K562 (cell line): Measurements from ENCODE around the gene OR10P1. TPM values are rescaled to one million over a fixed set of nuclear protein-coding genes. Genes with fewer than 3 reads are reported as not detected.

Experiments used
- FOSL1 ChIP-seq: fragments of 200-800 bp; sonication (Bioruptor generic); conservative IDR thresholded peaks from 2 replicates; pipeline ENCODE4 v1.6.1; 2016; ENCODE audit warnings: missing genetic modification characterization, missing compliant biosample characterization
- JUND ChIP-seq, 2 experiments: IDR thresholded peaks; 2 replicates in 1 of 2; 3 replicates in 1 of 2; pipeline ENCODE4 v1.6.1; 2011; ENCODE audit warnings: borderline replicate concordance in 2 of 2, low read depth in 2 of 2, low read length in 2 of 2, improper control_type of control experiment in 1 of 2, missing biosample characterization in 1 of 2, missing genetic modification characterization in 1 of 2, missing genetic modification reagents in 1 of 2
- MED1 ChIP-seq: sonication (generic); formaldehyde crosslinking; IDR thresholded peaks from 2 replicates; pipeline ENCODE4 v1.8.1; 2023; ENCODE audit warnings: missing genetic modification reagents, borderline replicate concordance
- PHF8 ChIP-seq: fragments of 200-600 bp; sonication (generic); IDR thresholded peaks from 2 replicates; pipeline ENCODE4 v1.6.1; 2012; ENCODE audit warnings: mixed run types, mild to moderate bottlenecking, inconsistent platforms, low read length, moderate library complexity, borderline replicate concordance
- XRCC5 ChIP-seq: fragments of 200-400 bp; formaldehyde crosslinking; IDR thresholded peaks from 2 replicates; pipeline ENCODE4 v1.6.1; 2017; ENCODE audit warnings: low read depth, mild to moderate bottlenecking, low read length
- ZBTB49 ChIP-seq: sonication (generic); formaldehyde crosslinking; IDR thresholded peaks from 2 replicates; pipeline ENCODE4 v1.8.0; 2022; ENCODE audit warnings: missing genetic modification reagents, mild to moderate bottlenecking, borderline replicate concordance
- ZKSCAN8 ChIP-seq: fragments of 200-800 bp; sonication (Bioruptor generic); IDR thresholded peaks from 2 replicates; pipeline ENCODE4 v1.6.1; 2016; ENCODE audit warnings: missing genetic modification characterization, missing compliant biosample characterization
- ZNF134 ChIP-seq: fragments of 250-450 bp; sonication (Bioruptor Pico); conservative IDR thresholded peaks from 2 replicates; pipeline ENCODE4 v1.4.0; 2020
- ZNF277 ChIP-seq: fragments of 250-450 bp; sonication (Bioruptor Pico); IDR thresholded peaks from 2 replicates; pipeline ENCODE4 v1.8.0; 2022; ENCODE audit warnings: inconsistent platforms, mild to moderate bottlenecking, moderate library complexity, borderline replicate concordance
- polyA plus RNA-seq, 8 experiments: library from polyadenylated mRNA; depleted of rRNA in 4 of 8; stranded (reverse) in 5 of 8; unstranded in 3 of 8; fragments of >200 nt; fragmentation: Nextera tagmentation in 2 of 8; fragmentation: Illumina TruSeq in 1 of 8; extraction: Ambion mirVana in 2 of 8; extraction: Trizol in 1 of 8; gene quantifications; 2 replicates each; pipeline versions ENCODE4 v1.2.1 to v1.2.3, GENCODE V29; 2011 to 2014; ENCODE audit warnings: inconsistent platforms in 1 of 8, missing spikeins in 1 of 8
- total RNA-seq, 7 experiments: library from RNA; depleted of rRNA in 6 of 7; stranded (reverse); fragments of >200 nt in 6 of 7; fragmentation: Illumina TruSeq in 2 of 7; extraction: Trizol in 2 of 7; gene quantifications; 2 replicates each; pipeline versions ENCODE4 v1.2.1 to v1.2.3, GENCODE V29; 2011 to 2021; ENCODE audit warnings: low replicate concordance in 1 of 7
- TF ChIP-seq, protein P1 (sequence below): fragments of 250-450 bp; sonication (Bioruptor Pico); IDR thresholded peaks from 2 replicates; pipeline ENCODE4 v1.5.0; 2022; ENCODE audit warnings: mild to moderate bottlenecking
- TF ChIP-seq, protein P2 (sequence below): fragments of 250-450 bp; sonication (Bioruptor Pico); IDR thresholded peaks from 2 replicates; pipeline ENCODE4 v1.8.0; 2022; ENCODE audit warnings: inconsistent platforms
- TF ChIP-seq, protein P3 (sequence below): fragments of 450-650 bp; IDR thresholded peaks from 2 replicates; pipeline ENCODE4 v1.6.1; 2018; ENCODE audit not compliant: partially characterized antibody

Gene OR10P1
- total and polyA plus RNA-seq, 9 of the 15 experiments (the other 6 are each of a cell fraction or from before 2014, with no cell fraction given): not detected

DNA sequence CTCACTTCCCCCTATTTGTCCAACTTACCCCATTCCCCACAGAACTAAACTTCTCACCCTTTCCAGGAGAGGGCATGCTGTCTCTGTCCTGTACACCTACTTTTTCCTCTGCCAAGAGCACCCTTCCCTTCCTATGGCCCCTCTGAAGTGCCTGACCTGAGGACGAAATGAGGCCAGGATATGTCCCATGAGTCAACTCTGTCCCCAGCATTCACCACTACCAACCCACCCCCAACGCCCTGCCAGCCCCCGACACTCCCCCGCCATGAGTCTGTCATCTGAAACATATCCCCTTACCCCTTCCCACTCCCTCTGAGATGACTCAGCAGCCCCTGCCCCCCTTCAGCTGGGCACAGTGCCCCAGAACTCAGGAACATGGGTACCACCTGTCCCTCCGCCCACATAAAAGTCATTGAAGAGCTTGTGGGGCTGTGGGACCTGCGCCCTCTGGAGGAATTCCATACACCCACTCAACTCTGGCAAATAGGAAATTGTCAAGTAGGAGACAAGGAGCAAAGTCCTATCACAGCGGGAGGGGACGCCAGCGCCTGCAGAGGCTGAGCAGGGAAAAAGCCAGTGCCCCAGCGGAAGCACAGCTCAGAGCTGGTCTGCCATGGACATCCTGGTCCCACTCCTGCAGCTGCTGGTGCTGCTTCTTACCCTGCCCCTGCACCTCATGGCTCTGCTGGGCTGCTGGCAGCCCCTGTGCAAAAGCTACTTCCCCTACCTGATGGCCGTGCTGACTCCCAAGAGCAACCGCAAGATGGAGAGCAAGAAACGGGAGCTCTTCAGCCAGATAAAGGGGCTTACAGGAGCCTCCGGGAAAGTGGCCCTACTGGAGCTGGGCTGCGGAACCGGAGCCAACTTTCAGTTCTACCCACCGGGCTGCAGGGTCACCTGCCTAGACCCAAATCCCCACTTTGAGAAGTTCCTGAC is 44.7 kb downstream of the OR10P1 start (continued):
- TF ChIP-seq JUND (IDR thresholded peaks at IDR 0.05; ENCODE audit: borderline replicate concordance, low read depth, low read length) (0 out of 2 replicates have a peak, but pooled peaks have one; percentile 14), JUND (tag; IDR thresholded peaks at IDR 0.05; ENCODE audit: borderline replicate concordance, low read depth, low read length) (no peak), ZKSCAN8 (CRISPR knock-in tag) (no peak), MED1 (CRISPR knock-in tag) (no peak), ZNF277 (CRISPR knock-in tag) (no peak), ZNF134 (CRISPR knock-in tag) (no peak), ZBTB49 (CRISPR knock-in tag) (no peak), FOSL1 (peak; percentile 35; the same call in 1 of the 2 replicates), XRCC5 (0 out of 2 replicates have a peak, but pooled peaks have one; percentile 48), PHF8 (no peak)
- TF ChIP-seq, protein P1, sequence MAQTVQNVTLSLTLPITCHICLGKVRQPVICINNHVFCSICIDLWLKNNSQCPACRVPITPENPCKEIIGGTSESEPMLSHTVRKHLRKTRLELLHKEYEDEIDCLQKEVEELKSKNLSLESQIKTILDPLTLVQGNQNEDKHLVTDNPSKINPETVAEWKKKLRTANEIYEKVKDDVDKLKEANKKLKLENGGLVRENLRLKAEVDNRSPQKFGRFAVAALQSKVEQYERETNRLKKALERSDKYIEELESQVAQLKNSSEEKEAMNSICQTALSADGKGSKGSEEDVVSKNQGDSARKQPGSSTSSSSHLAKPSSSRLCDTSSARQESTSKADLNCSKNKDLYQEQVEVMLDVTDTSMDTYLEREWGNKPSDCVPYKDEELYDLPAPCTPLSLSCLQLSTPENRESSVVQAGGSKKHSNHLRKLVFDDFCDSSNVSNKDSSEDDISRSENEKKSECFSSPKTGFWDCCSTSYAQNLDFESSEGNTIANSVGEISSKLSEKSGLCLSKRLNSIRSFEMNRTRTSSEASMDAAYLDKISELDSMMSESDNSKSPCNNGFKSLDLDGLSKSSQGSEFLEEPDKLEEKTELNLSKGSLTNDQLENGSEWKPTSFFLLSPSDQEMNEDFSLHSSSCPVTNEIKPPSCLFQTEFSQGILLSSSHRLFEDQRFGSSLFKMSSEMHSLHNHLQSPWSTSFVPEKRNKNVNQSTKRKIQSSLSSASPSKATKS (CRISPR knock-in tag): no peak
- TF ChIP-seq, protein P2, sequence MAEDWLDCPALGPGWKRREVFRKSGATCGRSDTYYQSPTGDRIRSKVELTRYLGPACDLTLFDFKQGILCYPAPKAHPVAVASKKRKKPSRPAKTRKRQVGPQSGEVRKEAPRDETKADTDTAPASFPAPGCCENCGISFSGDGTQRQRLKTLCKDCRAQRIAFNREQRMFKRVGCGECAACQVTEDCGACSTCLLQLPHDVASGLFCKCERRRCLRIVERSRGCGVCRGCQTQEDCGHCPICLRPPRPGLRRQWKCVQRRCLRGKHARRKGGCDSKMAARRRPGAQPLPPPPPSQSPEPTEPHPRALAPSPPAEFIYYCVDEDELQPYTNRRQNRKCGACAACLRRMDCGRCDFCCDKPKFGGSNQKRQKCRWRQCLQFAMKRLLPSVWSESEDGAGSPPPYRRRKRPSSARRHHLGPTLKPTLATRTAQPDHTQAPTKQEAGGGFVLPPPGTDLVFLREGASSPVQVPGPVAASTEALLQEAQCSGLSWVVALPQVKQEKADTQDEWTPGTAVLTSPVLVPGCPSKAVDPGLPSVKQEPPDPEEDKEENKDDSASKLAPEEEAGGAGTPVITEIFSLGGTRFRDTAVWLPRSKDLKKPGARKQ (CRISPR knock-in tag): no peak
- TF ChIP-seq, protein P3, sequence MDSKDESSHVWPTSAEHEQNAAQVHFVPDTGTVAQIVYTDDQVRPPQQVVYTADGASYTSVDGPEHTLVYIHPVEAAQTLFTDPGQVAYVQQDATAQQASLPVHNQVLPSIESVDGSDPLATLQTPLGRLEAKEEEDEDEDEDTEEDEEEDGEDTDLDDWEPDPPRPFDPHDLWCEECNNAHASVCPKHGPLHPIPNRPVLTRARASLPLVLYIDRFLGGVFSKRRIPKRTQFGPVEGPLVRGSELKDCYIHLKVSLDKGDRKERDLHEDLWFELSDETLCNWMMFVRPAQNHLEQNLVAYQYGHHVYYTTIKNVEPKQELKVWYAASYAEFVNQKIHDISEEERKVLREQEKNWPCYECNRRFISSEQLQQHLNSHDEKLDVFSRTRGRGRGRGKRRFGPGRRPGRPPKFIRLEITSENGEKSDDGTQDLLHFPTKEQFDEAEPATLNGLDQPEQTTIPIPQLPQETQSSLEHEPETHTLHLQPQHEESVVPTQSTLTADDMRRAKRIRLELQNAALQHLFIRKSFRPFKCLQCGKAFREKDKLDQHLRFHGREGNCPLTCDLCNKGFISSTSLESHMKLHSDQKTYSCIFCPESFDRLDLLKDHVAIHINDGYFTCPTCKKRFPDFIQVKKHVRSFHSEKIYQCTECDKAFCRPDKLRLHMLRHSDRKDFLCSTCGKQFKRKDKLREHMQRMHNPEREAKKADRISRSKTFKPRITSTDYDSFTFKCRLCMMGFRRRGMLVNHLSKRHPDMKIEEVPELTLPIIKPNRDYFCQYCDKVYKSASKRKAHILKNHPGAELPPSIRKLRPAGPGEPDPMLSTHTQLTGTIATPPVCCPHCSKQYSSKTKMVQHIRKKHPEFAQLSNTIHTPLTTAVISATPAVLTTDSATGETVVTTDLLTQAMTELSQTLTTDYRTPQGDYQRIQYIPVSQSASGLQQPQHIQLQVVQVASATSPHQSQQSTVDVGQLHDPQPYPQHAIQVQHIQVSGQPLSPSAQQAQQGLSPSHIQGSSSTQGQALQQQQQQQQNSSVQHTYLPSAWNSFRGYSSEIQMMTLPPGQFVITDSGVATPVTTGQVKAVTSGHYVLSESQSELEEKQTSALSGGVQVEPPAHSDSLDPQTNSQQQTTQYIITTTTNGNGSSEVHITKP: peak; percentile 97
